GM19452 (cell line): ENCODE data around the gene LRP2BP.
"Not testable (repeated sequence)": the region's sequence is repeated elsewhere in the genome, so short reads cannot be mapped to it uniquely, and the experiment has no call there.

Source experiments
- ATAC-seq: cut with Tn5 transposase; IDR thresholded peaks from one replicate; pipeline ENCODE4 v1.9.1; 2021; ENCODE audit not compliant: unreplicated experiment

Gene LRP2BP

DNA sequence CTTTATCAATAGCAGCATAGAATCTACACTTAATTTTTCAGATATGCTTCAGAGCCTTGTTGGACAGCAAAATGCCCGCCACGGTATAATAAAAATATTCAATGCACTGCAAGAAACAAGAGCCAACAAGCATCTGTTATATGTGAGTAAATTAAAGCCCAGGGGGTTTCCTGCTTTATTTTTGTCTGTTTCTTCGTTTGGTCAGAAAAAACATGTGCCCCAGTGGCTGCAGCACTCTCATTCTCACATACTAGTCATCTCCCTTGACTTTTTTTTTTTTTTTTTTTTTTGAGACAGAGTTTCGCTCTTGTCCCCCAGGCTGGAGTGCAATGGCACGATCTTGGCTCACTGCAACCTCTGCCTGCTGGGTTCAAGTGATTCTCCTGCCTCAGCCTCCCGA is 33.2 kb downstream of the LRP2BP start:
- ATAC-seq = not testable (repeated sequence)

DNA sequence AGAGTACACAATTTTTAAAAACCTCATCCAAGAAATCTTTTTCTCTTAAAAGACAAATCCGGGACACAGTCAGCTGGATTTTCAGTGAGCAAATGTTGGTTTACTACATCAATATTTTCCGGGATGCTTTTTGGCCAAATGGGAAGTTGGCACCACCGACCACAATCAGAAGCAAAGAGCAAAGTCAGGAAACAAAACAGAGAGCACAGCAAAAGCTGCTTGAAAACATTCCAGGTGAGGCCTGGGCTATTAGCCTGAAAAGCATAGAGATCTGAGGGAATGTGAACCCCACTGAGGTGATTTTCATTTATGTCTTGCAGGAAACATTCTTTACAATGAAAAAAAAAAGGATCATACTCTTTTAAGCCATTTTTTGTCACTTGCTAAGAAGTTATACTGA is 33.9 kb downstream of the LRP2BP start:
- ATAC-seq = no peak

DNA sequence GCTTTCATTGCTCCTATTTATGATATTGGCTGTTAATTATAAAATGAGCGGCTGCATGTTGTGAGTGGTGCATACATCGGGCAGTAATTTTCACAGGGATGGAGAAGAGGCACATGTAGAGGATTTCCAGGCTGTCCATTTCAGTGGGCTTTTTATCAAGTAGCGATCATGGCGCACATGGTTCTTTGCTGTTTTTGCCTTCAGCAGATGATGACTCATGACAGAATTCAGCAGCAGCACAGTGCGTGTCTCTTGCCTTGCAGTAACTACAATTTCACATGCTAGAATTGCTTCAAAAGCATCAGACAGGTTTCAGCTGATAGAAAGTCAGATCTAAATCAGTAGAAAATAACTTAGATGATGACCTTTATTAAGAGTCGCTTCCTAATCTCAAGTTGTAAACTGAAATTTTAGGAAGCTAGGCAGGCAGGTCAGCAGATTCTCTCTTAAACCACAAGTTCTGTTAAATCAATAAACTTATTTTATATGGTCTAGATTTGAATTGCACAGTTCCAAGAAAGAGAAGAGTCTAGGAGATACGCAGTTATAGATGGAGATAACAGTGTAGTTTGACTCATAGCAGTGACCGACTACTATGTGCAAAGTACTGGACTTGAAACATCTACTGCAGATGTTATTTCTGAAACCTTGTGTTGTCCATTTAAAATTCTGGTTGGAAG is 35.8 kb downstream of the LRP2BP start:
- ATAC-seq = no peak

DNA sequence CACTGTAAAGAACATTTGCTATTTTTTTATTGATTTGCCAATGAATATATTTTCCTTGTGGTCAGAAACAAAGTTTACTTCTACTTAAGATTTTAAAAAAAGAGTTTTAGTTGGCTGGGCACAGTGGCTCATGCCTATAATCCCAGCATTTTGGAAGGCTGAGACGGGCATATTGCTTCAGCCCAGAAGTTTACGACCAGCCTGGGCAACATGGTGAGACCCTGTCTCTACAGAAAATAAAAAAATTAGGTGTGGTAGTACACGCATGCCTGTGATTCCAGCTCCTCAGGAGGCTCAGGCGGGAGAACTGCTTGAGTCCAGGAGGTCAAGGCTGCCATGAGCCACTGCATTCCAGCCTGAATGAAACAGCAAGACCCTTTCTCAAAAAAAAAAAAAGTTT is 36.8 kb downstream of the LRP2BP start:
- no peak for ATAC-seq

DNA sequence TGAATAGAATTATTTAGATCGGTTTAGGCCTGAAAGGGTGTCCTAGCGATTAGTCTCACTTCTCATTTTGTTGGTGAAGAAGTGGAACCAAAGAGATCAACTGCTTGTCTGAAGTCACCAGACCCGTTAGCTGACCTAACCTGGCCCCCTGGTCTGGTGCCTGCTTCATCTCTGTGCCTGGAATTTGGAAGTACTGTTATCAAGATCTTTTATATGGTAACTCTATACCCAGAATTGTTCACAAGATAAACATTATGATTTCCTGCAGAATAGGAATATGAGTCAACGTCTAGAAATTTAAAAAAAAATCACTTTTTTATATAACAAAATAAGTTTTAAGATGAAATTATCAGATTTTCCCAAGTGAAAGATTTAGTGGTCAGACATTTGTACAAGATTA is 37.2 kb downstream of the LRP2BP start:
- ATAC-seq = no peak

DNA sequence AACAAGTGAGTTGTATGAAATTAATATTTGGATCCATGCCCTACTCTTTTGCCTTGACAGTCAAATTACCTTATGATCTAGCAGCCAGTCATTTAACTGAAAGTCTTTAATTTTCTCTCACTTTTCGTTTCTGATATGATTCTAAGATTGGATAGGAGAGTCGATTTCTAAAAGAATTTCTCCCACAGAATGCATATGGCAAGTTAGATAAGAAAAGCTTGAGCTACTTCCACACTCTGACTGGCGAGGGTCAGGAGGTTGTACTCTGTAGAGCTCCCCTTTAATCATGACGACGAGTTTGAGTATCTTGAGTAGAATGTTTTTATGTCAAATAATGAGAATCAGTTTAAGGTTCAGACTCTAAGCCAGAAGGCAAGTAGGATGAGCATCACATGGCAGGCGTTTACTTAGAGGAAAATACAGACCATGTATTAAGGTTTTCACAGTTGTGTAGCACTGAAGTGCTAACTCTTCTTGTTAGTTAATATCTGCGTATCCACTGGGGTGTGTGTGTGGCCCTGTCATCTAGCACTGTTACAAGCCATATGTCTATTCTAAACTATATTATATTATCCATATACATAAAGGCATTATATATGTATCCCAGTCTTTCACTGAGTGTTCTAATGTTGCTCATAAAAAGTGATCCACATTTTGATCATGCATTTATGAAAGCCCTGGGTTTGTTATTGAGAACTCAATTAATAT is 37.8 kb downstream of the LRP2BP start:
- no peak for ATAC-seq

DNA sequence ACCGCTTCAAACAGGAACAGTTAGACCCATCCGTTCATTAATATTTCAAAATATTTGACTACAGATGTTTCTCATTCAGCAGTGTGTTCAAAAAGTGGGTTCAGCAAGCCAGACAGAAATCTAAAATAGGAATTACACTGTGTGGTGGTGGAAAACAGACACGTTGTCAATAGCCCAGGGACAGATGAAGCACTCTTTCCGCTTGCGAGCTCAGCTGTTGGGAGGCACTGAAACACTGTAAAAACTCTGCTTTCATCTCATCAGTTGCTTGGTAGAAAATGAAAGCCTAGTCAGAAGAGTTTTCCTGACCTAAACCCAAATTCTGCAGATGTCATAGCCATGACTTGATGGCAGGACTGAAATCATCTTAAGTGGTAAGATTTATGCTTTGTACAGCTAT is 38.5 kb downstream of the LRP2BP start:
- no peak for ATAC-seq

DNA sequence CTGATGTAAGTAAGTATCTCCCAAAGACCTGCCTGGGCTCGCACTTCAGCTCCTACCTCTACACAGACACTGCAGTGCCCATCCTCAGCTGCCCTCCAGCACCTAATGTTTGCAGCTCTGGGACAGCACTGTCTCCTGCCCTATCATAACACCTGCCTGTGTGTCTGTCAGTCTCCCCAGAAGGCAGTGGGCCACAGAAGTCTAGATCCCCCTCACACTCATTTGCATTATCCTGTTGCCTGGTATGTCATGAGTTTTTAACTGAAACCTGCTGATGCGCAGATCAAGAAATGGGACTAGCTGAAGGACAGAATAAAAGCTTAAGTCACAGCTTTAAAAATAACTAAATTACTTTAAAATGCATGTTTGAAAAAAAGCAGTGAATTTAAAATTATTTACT is 43.0 kb downstream of the LRP2BP start:
- no peak for ATAC-seq

DNA sequence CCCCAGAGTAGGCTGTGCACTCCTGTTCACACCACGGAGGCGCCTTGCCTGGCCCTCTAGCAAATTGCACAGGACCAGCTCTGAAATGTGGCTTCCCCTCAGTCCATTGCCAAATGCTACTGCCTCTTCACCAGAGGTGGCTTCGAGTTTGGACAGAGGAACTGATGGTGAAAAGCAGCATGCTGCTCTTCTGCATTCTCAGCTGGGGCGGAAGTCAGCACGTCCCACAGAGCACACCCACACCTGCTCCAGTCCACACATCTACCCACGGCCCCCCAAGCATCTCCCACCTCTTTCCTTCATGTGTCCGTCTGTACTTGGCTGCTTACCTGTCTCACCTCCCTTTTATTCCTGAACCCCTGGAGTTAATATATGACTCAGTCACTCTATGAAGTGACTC is 43.5 kb downstream of the LRP2BP start:
- ATAC-seq = no peak

DNA sequence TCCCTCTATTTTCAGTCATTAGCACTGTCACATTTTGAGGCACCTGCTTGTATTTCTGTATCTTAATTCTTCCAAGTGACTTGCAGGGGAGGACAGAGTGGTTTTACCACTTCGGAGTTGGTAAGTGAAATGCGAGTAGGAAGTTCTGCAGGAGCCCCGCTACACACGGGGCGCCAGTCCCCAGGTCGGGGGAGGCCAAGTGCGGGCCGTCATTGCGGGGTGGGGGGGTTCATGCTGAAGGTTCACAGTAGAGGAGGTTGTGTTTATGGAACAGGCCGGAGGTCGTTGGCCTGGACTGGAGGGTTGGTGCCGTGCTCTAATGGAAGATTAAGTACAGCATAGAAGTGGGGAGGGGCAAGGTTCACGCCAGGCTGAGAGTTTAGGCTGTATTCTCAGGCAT is 44.0 kb downstream of the LRP2BP start:
- ATAC-seq = no peak

DNA sequence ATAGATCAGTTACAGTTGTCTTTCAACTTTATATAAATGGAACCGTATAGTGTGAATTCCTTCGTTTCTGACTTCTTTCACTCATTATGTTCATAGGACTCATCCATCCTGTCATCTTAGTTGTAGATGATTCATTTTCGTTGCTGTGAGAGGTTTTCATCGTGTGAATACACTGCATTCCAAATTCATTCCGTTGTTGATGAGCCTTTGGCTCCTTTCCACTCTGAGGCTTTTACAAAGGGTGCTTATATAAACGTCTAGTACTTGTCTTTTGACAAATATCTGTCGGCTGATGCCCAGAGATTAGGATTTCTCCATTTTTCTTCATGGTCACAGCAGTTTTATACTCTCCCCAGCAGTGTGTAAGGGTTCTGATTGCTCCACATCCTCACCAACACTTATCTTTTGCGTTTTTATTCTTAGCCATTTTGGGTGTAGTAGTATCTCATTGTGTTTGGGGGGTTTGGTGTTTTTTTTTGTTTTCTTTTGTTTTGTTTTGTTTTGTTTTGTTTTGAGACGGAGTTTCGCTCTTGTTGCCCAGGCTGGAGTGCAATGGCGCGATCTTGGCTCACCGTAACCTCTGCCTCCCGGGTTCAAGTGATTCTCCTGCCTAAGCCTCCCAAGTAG is 48.6 kb downstream of the LRP2BP start:
- ATAC-seq = no peak

DNA sequence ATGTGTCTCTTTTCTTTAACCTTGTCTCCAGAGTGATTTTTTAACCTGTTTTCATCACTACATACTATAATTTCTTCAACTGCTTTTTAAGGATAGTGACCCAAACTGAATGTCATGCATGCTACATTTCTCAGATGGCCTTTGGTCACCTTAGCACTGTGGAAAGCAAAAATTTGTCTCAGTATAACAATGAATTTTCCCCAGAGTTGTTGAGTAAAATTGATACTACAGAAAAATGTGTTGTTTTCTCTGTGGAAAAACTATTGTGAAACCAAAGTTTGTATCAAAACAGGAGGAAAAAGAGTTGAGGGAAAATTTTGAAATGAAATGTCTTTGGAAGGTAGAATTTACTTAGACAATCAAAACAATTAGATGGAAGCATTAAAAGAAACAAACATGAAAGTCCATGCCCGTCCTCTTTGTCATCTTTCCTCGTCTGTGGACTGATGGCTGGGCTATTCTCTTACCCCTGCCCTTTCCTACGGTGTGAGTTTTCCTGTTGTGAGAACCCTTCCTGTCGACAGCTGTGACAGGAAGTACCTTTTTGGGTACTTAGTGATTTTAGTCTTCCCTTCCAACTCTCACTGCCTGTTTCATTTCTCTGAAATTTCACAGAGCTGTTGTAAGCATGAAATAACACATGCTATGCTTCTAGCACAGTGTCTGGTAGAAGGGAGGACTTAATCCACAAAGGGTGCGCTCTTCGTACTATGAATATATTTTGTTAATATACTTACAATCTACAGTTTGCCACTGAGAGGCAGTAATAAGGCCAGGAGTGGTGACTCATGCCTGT is 50.8 kb downstream of the LRP2BP start:
- ATAC-seq = peak; percentile 49

DNA sequence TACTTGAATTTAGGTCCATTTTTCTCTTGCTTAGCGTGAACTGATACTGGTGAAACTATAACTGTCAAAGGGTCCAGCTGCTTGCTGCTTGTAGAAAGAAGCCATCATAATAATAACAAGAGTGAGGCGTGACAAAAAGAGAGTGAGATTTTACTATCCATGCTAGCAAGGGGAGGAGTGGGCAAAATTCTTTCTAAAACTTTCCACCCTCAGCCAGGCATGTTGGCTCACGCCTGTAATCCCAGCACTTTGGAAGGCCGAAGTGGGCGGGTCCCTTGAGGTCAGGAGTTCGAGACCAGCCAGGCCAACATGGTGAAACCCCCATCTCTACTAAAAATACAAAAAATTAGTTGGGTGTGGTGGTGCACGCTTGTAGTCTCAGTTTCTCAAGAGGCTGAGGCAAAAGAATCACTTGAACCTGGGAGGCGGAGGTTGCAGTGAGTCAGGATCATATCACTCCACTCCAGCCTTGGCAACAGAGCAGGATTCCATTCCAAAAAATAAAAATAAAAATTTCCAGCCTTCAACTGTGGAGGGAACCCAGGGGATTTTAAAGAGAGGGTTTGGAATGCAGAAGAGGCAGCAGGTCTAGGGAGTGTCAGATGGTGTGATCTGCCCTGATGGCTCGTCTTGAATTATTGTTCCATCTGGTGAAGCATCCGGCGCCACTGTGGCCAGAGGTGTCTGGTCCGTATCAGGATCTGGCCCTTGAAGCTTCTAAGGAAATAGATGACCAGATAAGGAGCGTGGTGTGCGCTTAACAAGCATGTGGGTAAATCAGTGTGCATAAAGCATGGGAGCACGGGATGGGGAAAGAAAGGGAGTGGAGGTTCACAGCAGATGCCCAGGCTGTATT is 51.8 kb downstream of the LRP2BP start:
- ATAC-seq = no peak

DNA sequence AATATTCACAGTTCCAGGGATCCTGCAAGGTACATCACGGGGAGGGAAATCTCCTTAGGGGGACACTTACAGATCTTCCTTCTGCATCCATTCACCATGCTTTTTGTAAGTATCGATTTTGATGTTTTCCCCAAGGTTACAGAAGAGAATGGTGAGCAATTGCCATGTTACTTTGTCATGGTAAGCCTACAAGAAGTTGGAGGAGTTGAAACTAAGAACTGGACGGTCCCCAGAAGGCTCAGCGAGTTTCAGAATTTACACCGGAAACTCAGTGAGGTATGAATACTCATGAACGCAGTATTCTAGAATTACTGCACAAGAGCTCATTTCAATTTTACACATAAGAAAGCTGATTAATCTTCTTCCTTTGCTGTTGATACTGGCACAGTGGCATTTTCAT is 53.9 kb downstream of the LRP2BP start:
- ATAC-seq = no peak

DNA sequence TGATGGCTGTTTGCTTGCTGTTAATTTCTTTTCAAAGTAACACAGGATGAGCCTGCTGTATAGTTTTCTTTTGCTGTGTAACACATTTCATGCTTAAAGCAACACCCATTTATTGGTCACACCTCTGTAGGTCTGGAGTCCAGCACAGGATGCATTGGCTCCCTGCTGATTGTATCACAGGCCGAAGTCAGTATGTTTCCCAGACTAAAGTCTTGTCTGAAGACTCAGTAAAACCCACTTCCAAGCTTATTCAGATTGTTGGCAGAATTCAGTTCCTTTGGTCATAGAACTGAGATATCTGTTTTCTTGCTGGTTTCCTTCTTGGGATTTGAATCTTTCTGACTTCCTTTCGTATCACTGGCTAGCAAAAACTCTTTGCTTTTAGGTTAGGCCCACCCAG is 54.3 kb downstream of the LRP2BP start:
- ATAC-seq = no peak

DNA sequence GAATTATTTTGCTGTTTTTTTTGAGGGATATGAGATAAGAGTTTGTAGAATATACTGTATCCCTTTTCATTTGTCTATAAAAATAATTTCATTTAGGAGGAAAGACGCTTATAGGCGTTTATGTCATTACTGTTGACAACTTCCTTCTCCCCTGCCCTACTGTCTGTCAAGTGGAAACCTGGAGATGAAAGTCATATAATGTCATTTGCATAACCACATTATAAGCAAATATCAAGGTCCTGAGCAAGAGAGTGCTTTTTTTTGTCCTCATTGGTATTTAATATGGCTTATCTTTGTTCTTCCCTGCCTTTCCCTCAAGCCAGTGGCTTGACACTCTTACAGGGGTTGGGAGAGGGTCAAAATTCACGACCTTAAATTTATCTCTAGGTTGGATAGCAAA is 55.8 kb downstream of the LRP2BP start:
- ATAC-seq = no peak

DNA sequence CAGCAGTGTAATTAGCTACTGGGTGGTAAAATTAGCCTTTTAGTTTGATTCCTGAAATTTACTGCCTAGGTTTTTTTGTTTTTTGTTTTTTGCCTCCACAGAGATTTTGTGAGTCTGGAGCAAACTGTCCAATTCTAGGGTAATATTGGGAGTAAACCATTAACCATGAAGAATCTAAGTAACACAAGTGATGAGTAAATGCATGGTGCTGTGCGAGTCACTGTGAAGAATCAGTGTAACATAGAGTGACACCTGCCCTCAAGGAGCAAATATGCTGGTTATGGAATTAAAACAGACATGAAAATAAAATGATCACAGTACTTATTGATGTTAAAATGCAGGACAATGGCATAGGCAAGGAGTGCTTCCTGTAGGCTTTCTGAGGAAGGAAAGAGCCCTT is 60.1 kb downstream of the LRP2BP start:
- ATAC-seq = no peak

DNA sequence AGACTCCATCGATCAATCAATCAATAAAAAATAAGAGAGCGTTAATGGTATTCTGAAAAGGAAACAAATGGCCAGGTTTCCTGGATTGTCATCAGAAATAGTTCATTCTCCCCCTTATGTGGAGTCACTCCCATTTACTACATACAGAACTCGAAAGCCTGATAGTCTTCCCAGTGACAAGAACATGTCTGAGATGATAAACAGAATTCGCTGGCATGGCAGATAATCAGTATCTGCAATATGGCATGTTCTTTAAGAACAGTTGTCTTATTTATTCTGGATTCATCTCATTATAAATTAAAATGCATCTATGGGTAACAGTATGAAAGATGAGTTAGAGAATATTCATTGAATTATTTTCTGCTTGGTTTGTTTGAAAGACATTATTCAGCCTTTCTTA is 61.4 kb downstream of the LRP2BP start:
- no peak for ATAC-seq

DNA sequence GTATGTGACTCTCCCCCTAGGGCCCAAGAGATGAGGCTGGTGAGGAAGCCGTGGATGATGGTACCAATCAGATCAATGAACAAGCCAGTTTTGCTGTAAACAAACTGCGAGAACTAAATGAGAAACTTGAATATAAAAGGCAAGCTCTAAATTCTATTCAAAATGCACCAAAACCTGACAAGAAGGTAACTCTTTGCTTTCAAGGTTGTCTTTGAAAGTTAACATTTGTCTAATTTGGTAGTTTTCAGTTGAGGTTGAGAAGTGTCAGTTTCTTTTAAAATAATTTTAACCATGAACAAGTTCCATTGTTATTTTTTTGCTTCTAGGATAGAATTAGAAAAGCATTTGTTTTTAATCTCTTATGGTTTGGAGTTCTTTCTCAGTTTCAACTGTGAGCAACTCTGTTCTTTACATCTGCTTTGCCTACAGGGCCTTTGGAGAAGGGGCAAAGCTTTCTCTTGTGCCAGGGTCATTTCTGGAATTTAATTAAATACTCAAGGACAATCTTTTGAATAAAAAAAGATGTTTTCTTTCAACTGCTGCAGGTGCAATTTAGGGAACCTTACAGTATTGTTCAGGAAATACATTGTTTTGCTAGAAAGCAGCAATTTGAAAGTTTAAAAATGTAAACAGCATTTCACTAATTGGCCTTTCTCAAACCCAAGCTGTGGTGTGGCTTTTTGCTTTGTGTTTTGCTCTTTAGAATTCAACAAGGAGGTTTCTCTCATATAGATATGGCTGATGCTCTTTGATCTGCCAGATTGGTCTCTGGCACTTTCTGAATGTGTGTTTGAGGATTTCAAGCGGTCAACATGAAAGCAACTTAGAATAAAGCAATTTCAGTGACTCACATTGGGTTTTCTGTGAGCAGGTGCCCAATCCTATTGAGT is 62.9 kb downstream of the LRP2BP start:
- ATAC-seq = peak; percentile 81
